ENCODE measurements around the gene TMEM203.
A peak's percentile ranks its signal among the peaks of the same experiment; 100 is the strongest.

The TMEM203 gene

GRCh38 chr9:137193771-137194170 lies 11.7 kb downstream of the TMEM203 start:
- no peak for DNase-seq

GRCh38 chr9:137192859-137193258 lies 12.6 kb downstream of the TMEM203 start:
- DNase-seq: no peak

GRCh38 chr9:137192448-137192780 lies 13.0 kb downstream of the TMEM203 start:
- DNase-seq: no peak

- DNase-seq: no peak
Measured at GRCh38 chr9:137191691-137192447, 13.6 kb downstream of the TMEM203 start.

- no peak for DNase-seq
Measured at GRCh38 chr9:137191245-137191644, 14.2 kb downstream of the TMEM203 start.

- no peak for DNase-seq
Measured at GRCh38 chr9:137190315-137190856, 15.1 kb downstream of the TMEM203 start.

GRCh38 chr9:137189297-137190295 lies 15.9 kb downstream of the TMEM203 start:
- no peak for DNase-seq

GRCh38 chr9:137188490-137189296 lies 16.8 kb downstream of the TMEM203 start, which contains the start of the genes ANAPC2 and SSNA1:
Gene ANAPC2 (minus strand): TSS chr9:137188560. CDS start chr9:137188532, 28 bp downstream.
Gene SSNA1 (plus strand): TSS chr9:137188676. CDS start chr9:137188727, 51 bp downstream.
- peak; percentile 56 to 90 for DNase-seq

GRCh38 chr9:137188086-137188489 lies 17.4 kb downstream of the TMEM203 start:
- no peak for DNase-seq

- DNase-seq: no peak
Measured at GRCh38 chr9:137187386-137187785, 18.1 kb downstream of the TMEM203 start.

GRCh38 chr9:137186385-137186784 lies 19.1 kb downstream of the TMEM203 start:
- no peak for DNase-seq

- no peak for DNase-seq
Measured at GRCh38 chr9:137185921-137186320, 19.5 kb downstream of the TMEM203 start.

- DNase-seq: no peak
Measured at GRCh38 chr9:137184881-137185660, 20.4 kb downstream of the TMEM203 start.

- DNase-seq: no peak
Measured at GRCh38 chr9:137183980-137184595, 21.4 kb downstream of the TMEM203 start.

GRCh38 chr9:137182836-137183235 lies 22.6 kb downstream of the TMEM203 start:
- no peak for DNase-seq

- no peak for DNase-seq
Measured at GRCh38 chr9:137181680-137182079, 23.8 kb downstream of the TMEM203 start.

- DNase-seq: no peak
Measured at GRCh38 chr9:137180491-137180890, 25.0 kb downstream of the TMEM203 start.

- DNase-seq: no peak
Measured at GRCh38 chr9:137179761-137180160, 25.7 kb downstream of the TMEM203 start.

GRCh38 chr9:137178939-137179630 lies 26.4 kb downstream of the TMEM203 start:
- no peak for DNase-seq

- DNase-seq: no peak
Measured at GRCh38 chr9:137178201-137178938, 27.1 kb downstream of the TMEM203 start.

Data from NCI-H446 (cell line).